T-helper 1 cell treated with Interleukin-12 subunit alpha and Interleukin-12 subunit beta and Interleukin-4 antibody, amounts not matched to agents 30 μg/mL and 1 μg/mL, for 36 hours (primary cell): ENCODE measurements around the gene ISG20L2.

ENCODE experiments used
- H3K27ac Mint-ChIP-seq: one replicate; pipeline ENCODE4 v1.8.0; 2021; ENCODE audit warnings: mild to moderate bottlenecking, mixed read lengths
- H3K27me3 Mint-ChIP-seq: one replicate; pipeline ENCODE4 v1.8.0; 2021; ENCODE audit warnings: low read depth, mixed read lengths
- H3K36me3 Mint-ChIP-seq: one replicate; pipeline ENCODE4 v1.8.0; 2021; ENCODE audit warnings: low read depth, mixed read lengths
- H3K4me1 Mint-ChIP-seq: one replicate; pipeline ENCODE4 v1.8.0; 2021; ENCODE audit warnings: low read depth, mixed read lengths
- H3K4me3 Mint-ChIP-seq: one replicate; pipeline ENCODE4 v1.8.0; 2021; ENCODE audit warnings: mild to moderate bottlenecking, moderate library complexity, mixed read lengths
- H3K9me3 Mint-ChIP-seq: one replicate; pipeline ENCODE4 v1.8.0; 2021; ENCODE audit warnings: mixed read lengths

The ISG20L2 gene

GRCh38 chr1:156696755-156697154 lies 31.8 kb downstream of the ISG20L2 start:
- H3K9me3 Mint-ChIP-seq, result no peaks in the 10 kb centered on the region
- peaks cover 3% of the 10 kb centered on the region for H3K36me3 Mint-ChIP-seq
- H3K27me3 Mint-ChIP-seq, result peaks cover 55% of the 10 kb centered on the region
- H3K4me3 Mint-ChIP-seq, result no peak overlapping the region
- peaks cover 14% of the 10 kb centered on the region for H3K4me1 Mint-ChIP-seq
- no peak overlapping the region for H3K27ac Mint-ChIP-seq

- Mint-ChIP-seq H3K9me3 (no peaks in the 10 kb centered on the region), H3K4me3 (no peak overlapping the region), H3K36me3 (peaks cover 3% of the 10 kb centered on the region), H3K27ac (no peak overlapping the region), H3K4me1 (peaks cover 18% of the 10 kb centered on the region), H3K27me3 (peaks cover 74% of the 10 kb centered on the region)
These were observed 33.9 kb downstream of the ISG20L2 start for GRCh38 chr1:156694690-156694962.

GRCh38 chr1:156693848-156694689 lies 34.5 kb downstream of the ISG20L2 start:
- Mint-ChIP-seq H3K9me3 (no peaks in the 10 kb centered on the region), H3K4me3 (no peak overlapping the region), H3K27me3 (peaks cover 76% of the 10 kb centered on the region), H3K4me1 (peaks cover 21% of the 10 kb centered on the region), H3K27ac (no peak overlapping the region), H3K36me3 (peaks cover 3% of the 10 kb centered on the region)

GRCh38 chr1:156692925-156693847 lies 35.4 kb downstream of the ISG20L2 start:
- Mint-ChIP-seq H3K9me3 (no peaks in the 10 kb centered on the region), H3K36me3 (peaks cover 2% of the 10 kb centered on the region), H3K4me1 (peaks cover 22% of the 10 kb centered on the region), H3K27me3 (peaks cover 76% of the 10 kb centered on the region), H3K27ac (no peak overlapping the region), H3K4me3 (no peak overlapping the region)

- Mint-ChIP-seq H3K36me3 (peaks cover 2% of the 10 kb centered on the region), H3K9me3 (no peaks in the 10 kb centered on the region), H3K4me1 (peaks cover 22% of the 10 kb centered on the region), H3K27me3 (peaks cover 76% of the 10 kb centered on the region), H3K4me3 (no peak overlapping the region), H3K27ac (no peak overlapping the region)
These were observed 36.1 kb downstream of the ISG20L2 start for GRCh38 chr1:156692441-156692924.

- Mint-ChIP-seq H3K36me3 (peaks cover 2% of the 10 kb centered on the region), H3K27me3 (peaks cover 70% of the 10 kb centered on the region)
These were observed 36.7 kb downstream of the ISG20L2 start for GRCh38 chr1:156691665-156692440.

GRCh38 chr1:156691191-156691590 lies 37.4 kb downstream of the ISG20L2 start:
- H3K4me3 Mint-ChIP-seq, result no peak overlapping the region
- H3K4me1 Mint-ChIP-seq, result peaks cover 22% of the 10 kb centered on the region
- H3K27ac Mint-ChIP-seq, result no peak overlapping the region
- peaks cover 64% of the 10 kb centered on the region for H3K27me3 Mint-ChIP-seq
- H3K9me3 Mint-ChIP-seq, result no peaks in the 10 kb centered on the region
- peaks cover 2% of the 10 kb centered on the region for H3K36me3 Mint-ChIP-seq

More at GRCh38 chr1:156691665-156692440, 36.7 kb downstream of the ISG20L2 start:
- Mint-ChIP-seq H3K9me3 (no peaks in the 10 kb centered on the region), H3K27ac (no peak overlapping the region), H3K4me1 (peaks cover 22% of the 10 kb centered on the region), H3K4me3 (no peak overlapping the region)

GRCh38 chr1:156690675-156691036 lies 37.9 kb downstream of the ISG20L2 start:
- H3K4me3 Mint-ChIP-seq, result no peak overlapping the region
- no peaks in the 10 kb centered on the region for H3K9me3 Mint-ChIP-seq
- H3K36me3 Mint-ChIP-seq, result peaks cover 2% of the 10 kb centered on the region
- H3K27me3 Mint-ChIP-seq, result peaks cover 66% of the 10 kb centered on the region
- H3K4me1 Mint-ChIP-seq, result peaks cover 22% of the 10 kb centered on the region
- H3K27ac Mint-ChIP-seq, result no peak overlapping the region

GRCh38 chr1:156689953-156690674 lies 38.5 kb downstream of the ISG20L2 start:
- no peaks in the 10 kb centered on the region for H3K9me3 Mint-ChIP-seq
- peaks cover 2% of the 10 kb centered on the region for H3K36me3 Mint-ChIP-seq
- H3K4me3 Mint-ChIP-seq, result no peak overlapping the region
- peaks cover 67% of the 10 kb centered on the region for H3K27me3 Mint-ChIP-seq
- H3K27ac Mint-ChIP-seq, result no peak overlapping the region
- peaks cover 22% of the 10 kb centered on the region for H3K4me1 Mint-ChIP-seq

- Mint-ChIP-seq H3K4me1 (peaks cover 28% of the 10 kb centered on the region), H3K36me3 (peaks cover 2% of the 10 kb centered on the region), H3K27me3 (peaks cover 63% of the 10 kb centered on the region), H3K9me3 (no peaks in the 10 kb centered on the region), H3K27ac (no peak overlapping the region), H3K4me3 (peak overlapping the region; percentile 61)
These were observed 39.3 kb downstream of the ISG20L2 start for GRCh38 chr1:156689035-156689952.

- Mint-ChIP-seq H3K4me1 (peaks cover 19% of the 10 kb centered on the region), H3K36me3 (no peaks in the 10 kb centered on the region), H3K27me3 (peaks cover 41% of the 10 kb centered on the region), H3K4me3 (no peak overlapping the region), H3K9me3 (no peaks in the 10 kb centered on the region), H3K27ac (peak overlapping the region; percentile 58)
These were observed 44.3 kb downstream of the ISG20L2 start for GRCh38 chr1:156684227-156684782.

GRCh38 chr1:156682166-156682890 lies 46.2 kb downstream of the ISG20L2 start:
- H3K27me3 Mint-ChIP-seq, result peaks cover 47% of the 10 kb centered on the region
- no peaks in the 10 kb centered on the region for H3K36me3 Mint-ChIP-seq
- no peak overlapping the region for H3K4me3 Mint-ChIP-seq
- H3K27ac Mint-ChIP-seq, result no peak overlapping the region
- peaks cover 24% of the 10 kb centered on the region for H3K4me1 Mint-ChIP-seq
- H3K9me3 Mint-ChIP-seq, result no peaks in the 10 kb centered on the region
